ENCODE results near the gene SH2D5.
A peak's percentile ranks its signal among the peaks of the same experiment; 100 is the strongest.

The SH2D5 gene

DNA sequence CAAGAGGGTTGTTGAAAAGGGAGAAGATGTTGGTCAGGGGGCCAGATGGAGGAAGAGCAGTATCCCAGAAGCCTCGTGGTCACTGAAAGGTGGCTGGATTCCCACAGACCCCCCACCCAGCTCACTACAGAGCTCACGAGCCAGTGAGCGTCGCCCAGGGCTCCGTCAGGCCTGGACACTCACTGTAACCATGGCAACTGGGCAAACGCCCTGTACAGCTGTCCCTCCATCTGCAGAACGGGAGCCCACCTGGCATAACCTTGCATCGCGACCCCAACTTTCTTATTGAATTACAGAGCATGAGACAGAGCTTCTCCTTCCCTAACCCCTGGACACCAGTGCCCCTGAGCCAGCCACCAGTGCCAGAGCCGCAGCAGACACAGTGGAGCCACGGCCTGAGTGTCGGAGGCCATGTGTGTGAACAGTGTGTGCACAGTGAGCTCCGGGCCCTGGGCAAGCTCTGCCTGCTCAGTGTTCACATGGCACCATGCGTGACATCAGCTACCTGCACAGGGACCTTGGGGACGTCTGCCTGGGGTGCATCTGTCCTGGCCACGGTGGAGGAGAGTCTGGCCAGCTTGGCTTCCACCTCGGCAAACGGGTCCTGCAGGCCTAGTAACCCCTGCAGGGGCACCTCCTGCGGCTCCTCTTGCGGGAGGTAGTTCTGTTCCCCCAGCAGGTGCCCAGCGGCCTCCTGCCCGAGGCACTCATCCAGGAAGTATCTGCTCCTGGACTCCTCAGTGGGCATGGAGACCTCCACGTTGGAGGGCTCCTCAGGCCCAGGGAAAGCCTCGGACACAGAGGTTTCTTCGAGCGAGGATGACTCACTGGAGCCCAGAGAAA lies 45.4 kb downstream of the SH2D5 start:
- Mint-ChIP-seq H3K9me3 (no peaks in the 10 kb centered on the region), H3K27ac (no peak overlapping the region), H3K4me3 (no peak overlapping the region), H3K27me3 (ENCODE audit: low read depth, poor library complexity) (peaks cover 5% of the 10 kb centered on the region), H3K4me1 (peaks cover 26% of the 10 kb centered on the region), H3K36me3 (ENCODE audit: low read depth) (no peaks in the 10 kb centered on the region)
- peak; percentile 20 for DNase-seq
- TF ChIP-seq, protein P1, sequence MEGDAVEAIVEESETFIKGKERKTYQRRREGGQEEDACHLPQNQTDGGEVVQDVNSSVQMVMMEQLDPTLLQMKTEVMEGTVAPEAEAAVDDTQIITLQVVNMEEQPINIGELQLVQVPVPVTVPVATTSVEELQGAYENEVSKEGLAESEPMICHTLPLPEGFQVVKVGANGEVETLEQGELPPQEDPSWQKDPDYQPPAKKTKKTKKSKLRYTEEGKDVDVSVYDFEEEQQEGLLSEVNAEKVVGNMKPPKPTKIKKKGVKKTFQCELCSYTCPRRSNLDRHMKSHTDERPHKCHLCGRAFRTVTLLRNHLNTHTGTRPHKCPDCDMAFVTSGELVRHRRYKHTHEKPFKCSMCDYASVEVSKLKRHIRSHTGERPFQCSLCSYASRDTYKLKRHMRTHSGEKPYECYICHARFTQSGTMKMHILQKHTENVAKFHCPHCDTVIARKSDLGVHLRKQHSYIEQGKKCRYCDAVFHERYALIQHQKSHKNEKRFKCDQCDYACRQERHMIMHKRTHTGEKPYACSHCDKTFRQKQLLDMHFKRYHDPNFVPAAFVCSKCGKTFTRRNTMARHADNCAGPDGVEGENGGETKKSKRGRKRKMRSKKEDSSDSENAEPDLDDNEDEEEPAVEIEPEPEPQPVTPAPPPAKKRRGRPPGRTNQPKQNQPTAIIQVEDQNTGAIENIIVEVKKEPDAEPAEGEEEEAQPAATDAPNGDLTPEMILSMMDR (IDR thresholded peaks at IDR 0.05), result no peak

DNA sequence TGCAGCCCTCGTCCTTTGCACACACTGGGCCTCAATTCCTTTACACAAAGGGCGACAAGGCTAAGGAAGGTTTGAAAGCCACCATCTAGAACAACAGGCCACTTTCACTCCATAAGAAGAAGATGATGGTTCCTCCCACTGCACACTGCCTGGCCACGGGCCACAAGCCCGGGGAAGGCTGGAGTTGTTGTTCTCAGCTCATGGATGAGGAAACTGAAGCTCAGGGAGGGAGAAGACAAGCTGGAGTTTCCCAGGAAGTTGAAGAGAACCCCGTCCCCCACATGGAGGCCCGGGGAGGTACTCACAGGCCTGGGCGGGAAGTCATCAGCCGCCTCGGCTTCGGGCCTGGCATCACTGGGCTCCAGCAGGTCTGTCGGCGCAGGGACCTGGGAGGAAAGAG lies 46.8 kb downstream of the SH2D5 start:
- TF ChIP-seq, protein P1 (IDR thresholded peaks at IDR 0.05), result no peak
- peak overlapping the region; percentile 80 for H3K27ac Mint-ChIP-seq
- no peaks in the 10 kb centered on the region for H3K36me3 Mint-ChIP-seq (ENCODE audit: low read depth)

GRCh38 chr1:20685099-20685662 lies 47.3 kb downstream of the SH2D5 start:
- H3K27me3 Mint-ChIP-seq (ENCODE audit: low read depth, poor library complexity), result peaks cover 3% of the 10 kb centered on the region
- H3K27ac Mint-ChIP-seq, result peak overlapping the region; percentile 80
- peaks cover 26% of the 10 kb centered on the region for H3K4me1 Mint-ChIP-seq
- no peaks in the 10 kb centered on the region for H3K9me3 Mint-ChIP-seq
- no peak for DNase-seq
- TF ChIP-seq, protein P1 (IDR thresholded peaks at IDR 0.05), result no peak
- H3K4me3 Mint-ChIP-seq, result no peak overlapping the region
- peaks cover 2% of the 10 kb centered on the region for H3K36me3 Mint-ChIP-seq (ENCODE audit: low read depth)

More for the DNA sequence above, 46.8 kb downstream of the SH2D5 start:
- H3K9me3 Mint-ChIP-seq, result no peaks in the 10 kb centered on the region
- DNase-seq, result no peak
- H3K4me3 Mint-ChIP-seq, result no peak overlapping the region
- peaks cover 26% of the 10 kb centered on the region for H3K4me1 Mint-ChIP-seq
- peaks cover 3% of the 10 kb centered on the region for H3K27me3 Mint-ChIP-seq (ENCODE audit: low read depth, poor library complexity)

DNA sequence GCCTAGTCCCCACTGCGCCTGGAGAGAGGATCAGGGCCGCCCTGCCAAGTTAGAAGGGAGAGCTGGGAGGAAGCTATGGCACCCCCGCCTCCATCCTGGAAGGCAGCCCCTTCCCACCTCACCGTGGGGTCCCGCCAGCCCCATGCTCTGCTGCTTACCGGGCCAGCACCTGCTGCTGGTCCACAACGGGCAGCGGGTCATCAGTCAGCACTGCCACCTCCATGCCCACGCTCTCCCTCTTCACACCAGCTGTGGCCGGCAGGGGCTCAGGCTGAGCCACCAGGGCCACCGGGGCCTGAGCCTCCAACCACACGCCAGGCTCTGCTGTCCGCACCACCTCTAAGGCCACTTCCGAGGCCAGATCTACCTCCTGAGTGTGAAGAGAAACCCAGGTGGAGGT lies 47.9 kb downstream of the SH2D5 start:
- peak overlapping the region; percentile 80 for H3K27ac Mint-ChIP-seq
- peaks cover 5% of the 10 kb centered on the region for H3K36me3 Mint-ChIP-seq (ENCODE audit: low read depth)

DNA sequence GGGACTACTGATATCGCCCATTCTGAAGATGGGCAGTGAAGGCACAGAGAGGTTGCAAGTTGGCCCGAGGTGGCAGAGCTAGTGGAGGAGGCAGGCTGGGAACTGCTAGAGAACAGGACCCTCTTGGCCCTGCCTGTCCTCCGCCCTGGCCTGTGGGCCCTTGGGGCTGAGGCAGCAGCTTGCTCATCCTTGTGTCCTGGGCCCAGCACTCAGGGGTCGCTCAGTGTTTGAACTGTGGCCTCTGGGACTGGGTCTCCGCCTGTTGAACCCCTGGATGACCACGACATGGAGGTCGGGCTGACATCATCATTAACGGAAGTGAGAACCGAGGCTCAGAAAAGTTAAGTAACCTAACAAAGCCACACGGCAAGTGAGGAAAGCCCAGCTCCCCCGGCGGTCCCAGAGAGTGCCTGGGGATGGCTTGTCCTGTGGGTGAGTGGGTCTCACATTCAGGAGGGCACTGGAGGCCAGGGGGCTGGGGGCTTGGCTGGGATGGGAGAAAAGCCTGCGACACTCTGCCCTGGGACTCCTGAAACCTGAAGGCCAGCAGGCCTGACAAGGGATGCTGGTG lies 48.4 kb downstream of the SH2D5 start:
- Mint-ChIP-seq H3K4me1 (peaks cover 26% of the 10 kb centered on the region), H3K4me3 (no peak overlapping the region), H3K36me3 (ENCODE audit: low read depth) (peaks cover 5% of the 10 kb centered on the region), H3K27me3 (ENCODE audit: low read depth, poor library complexity) (peaks cover 5% of the 10 kb centered on the region), H3K27ac (no peak overlapping the region), H3K9me3 (no peaks in the 10 kb centered on the region)
- DNase-seq, result no peak
- TF ChIP-seq, protein P1 (IDR thresholded peaks at IDR 0.05), result no peak

More for the DNA sequence above, 47.9 kb downstream of the SH2D5 start:
- no peak overlapping the region for H3K4me3 Mint-ChIP-seq
- H3K4me1 Mint-ChIP-seq, result peaks cover 26% of the 10 kb centered on the region
- H3K27me3 Mint-ChIP-seq (ENCODE audit: low read depth, poor library complexity), result peaks cover 3% of the 10 kb centered on the region
- DNase-seq, result no peak
- TF ChIP-seq, protein P1 (IDR thresholded peaks at IDR 0.05), result no peak
- H3K9me3 Mint-ChIP-seq, result no peaks in the 10 kb centered on the region

Data from nephron progenitor cell (in vitro differentiated cells).